K562 (cell line): Measurements from ENCODE around the gene SOX18. TPM values are rescaled to one million over a fixed set of nuclear protein-coding genes. Genes with fewer than 3 reads are reported as not detected.

Experiments
- ADNP ChIP-seq: fragments of 200-800 bp; sonication (Bioruptor generic); IDR thresholded peaks from 2 replicates; pipeline ENCODE4 v1.6.1; 2016; ENCODE audit warnings: missing genetic modification characterization, missing compliant biosample characterization
- ARID2 ChIP-seq: fragments of 450-650 bp; IDR thresholded peaks from 2 replicates; pipeline ENCODE4 v1.6.1; 2017; ENCODE audit warnings: antibody characterized with exemption, mild to moderate bottlenecking
- ATF6 ChIP-seq: sonication (generic); formaldehyde crosslinking; IDR thresholded peaks from 2 replicates; pipeline ENCODE4 v1.4.0; 2020; ENCODE audit warnings: mild to moderate bottlenecking, missing genetic modification reagents
- CCAR2 ChIP-seq: fragments of 200-400 bp; formaldehyde crosslinking; IDR thresholded peaks from 2 replicates; pipeline ENCODE4 v1.6.1; 2017; ENCODE audit warnings: mild to moderate bottlenecking, low read depth, low read length
- EZH2 ChIP-seq: IDR thresholded peaks from 2 replicates; pipeline ENCODE4 v1.6.1; 2012; ENCODE audit warnings: low read depth, mild to moderate bottlenecking, inconsistent platforms, low read length, borderline replicate concordance
- ID3 ChIP-seq, 2 experiments: fragments of 250-450 bp in 1 of 2; fragments of 450-650 bp in 1 of 2; sonication (Bioruptor Pico) in 1 of 2; IDR thresholded peaks; 2 replicates each; pipeline versions ENCODE4 v1.6.1 to v1.8.0; 2016 to 2021; ENCODE audit warnings: mild to moderate bottlenecking in 2 of 2, moderate library complexity in 2 of 2, missing compliant biosample characterization in 1 of 2, missing genetic modification characterization in 1 of 2
- MEF2D ChIP-seq: conservative IDR thresholded peaks from 2 replicates; pipeline ENCODE4 v1.6.1; 2016; ENCODE audit warnings: low read depth, missing genetic modification characterization, missing compliant biosample characterization
- NCOR1 ChIP-seq: fragments of 450-650 bp; IDR thresholded peaks from 2 replicates; pipeline ENCODE4 v1.6.1; 2016; ENCODE audit warnings: mild to moderate bottlenecking, moderate library complexity
- PHF20 ChIP-seq: fragments of 450-650 bp; IDR thresholded peaks from 2 replicates; pipeline ENCODE4 v1.6.1; 2018; ENCODE audit not compliant: partially characterized antibody
- RBM14 ChIP-seq: fragments of 200-400 bp; formaldehyde crosslinking; IDR thresholded peaks from 2 replicates; pipeline ENCODE4 v1.6.1; 2018; ENCODE audit warnings: low read depth, mild to moderate bottlenecking, low read length, moderate library complexity, borderline replicate concordance; ENCODE audit not compliant: insufficient read depth
- RBM15 ChIP-seq: fragments of 200-400 bp; formaldehyde crosslinking; IDR thresholded peaks from 2 replicates; pipeline ENCODE4 v1.6.1; 2018; ENCODE audit warnings: mild to moderate bottlenecking, low read length, moderate library complexity; ENCODE audit not compliant: insufficient read depth
- RFX1 ChIP-seq: fragments of 450-650 bp; IDR thresholded peaks from 2 replicates; pipeline ENCODE4 v1.6.1; 2016; ENCODE audit warnings: mild to moderate bottlenecking, moderate library complexity
- SMAD2 ChIP-seq: fragments of 150-350 bp; IDR thresholded peaks from 2 replicates; pipeline ENCODE4 v1.6.1; 2014; ENCODE audit warnings: low read depth, mild to moderate bottlenecking, low read length
- SOX6 ChIP-seq: fragments of 450-650 bp; IDR thresholded peaks from 2 replicates; pipeline ENCODE4 v1.6.1; 2014; ENCODE audit warnings: mild to moderate bottlenecking
- TAF9B ChIP-seq: fragments of 450-650 bp; IDR thresholded peaks from 2 replicates; pipeline ENCODE4 v1.6.1; 2018; ENCODE audit warnings: mild to moderate bottlenecking; ENCODE audit not compliant: partially characterized antibody
- USF2 ChIP-seq: sonication (generic); formaldehyde crosslinking; IDR thresholded peaks from 2 replicates; pipeline ENCODE4 v1.5.0; 2020; ENCODE audit warnings: missing genetic modification reagents
- XRCC5 ChIP-seq: fragments of 200-400 bp; formaldehyde crosslinking; IDR thresholded peaks from 2 replicates; pipeline ENCODE4 v1.6.1; 2017; ENCODE audit warnings: low read depth, mild to moderate bottlenecking, low read length
- ZBTB2 ChIP-seq: fragments of 450-650 bp; IDR thresholded peaks from 2 replicates; pipeline ENCODE4 v1.6.1; 2016; ENCODE audit warnings: antibody characterized with exemption
- ZFPM2 ChIP-seq: fragments of 250-450 bp; sonication (Bioruptor Pico); IDR thresholded peaks from 2 replicates; pipeline ENCODE4 v1.5.1; 2022; ENCODE audit warnings: mild to moderate bottlenecking
- ZNF212 ChIP-seq: fragments of 450-650 bp; formaldehyde crosslinking; IDR thresholded peaks from 2 replicates; pipeline ENCODE4 v1.4.0; 2020; ENCODE audit warnings: mild to moderate bottlenecking
- ZNF253 ChIP-seq: fragments of 250-450 bp; sonication (Bioruptor Pico); conservative IDR thresholded peaks from 2 replicates; pipeline ENCODE4 v1.6.1; 2021; ENCODE audit warnings: mild to moderate bottlenecking
- ZNF444 ChIP-seq: fragments of 250-450 bp; sonication (Bioruptor Pico); IDR thresholded peaks from 2 replicates; pipeline ENCODE4 v1.4.0; 2020; ENCODE audit warnings: mild to moderate bottlenecking, moderate library complexity
- ZNF561 ChIP-seq: fragments of 450-650 bp; formaldehyde crosslinking; conservative IDR thresholded peaks from 2 replicates; pipeline ENCODE4 v1.4.0; 2020; ENCODE audit warnings: mild to moderate bottlenecking, moderate library complexity
- polyA plus RNA-seq, 8 experiments: library from polyadenylated mRNA; depleted of rRNA in 4 of 8; stranded (reverse) in 5 of 8; unstranded in 3 of 8; fragments of >200 nt; fragmentation: Nextera tagmentation in 2 of 8; fragmentation: Illumina TruSeq in 1 of 8; extraction: Ambion mirVana in 2 of 8; extraction: Trizol in 1 of 8; gene quantifications; 2 replicates each; pipeline versions ENCODE4 v1.2.1 to v1.2.3, GENCODE V29; 2011 to 2014; ENCODE audit warnings: inconsistent platforms in 1 of 8, missing spikeins in 1 of 8
- total RNA-seq, 7 experiments: library from RNA; depleted of rRNA in 6 of 7; stranded (reverse); fragments of >200 nt in 6 of 7; fragmentation: Illumina TruSeq in 2 of 7; extraction: Trizol in 2 of 7; gene quantifications; 2 replicates each; pipeline versions ENCODE4 v1.2.1 to v1.2.3, GENCODE V29; 2011 to 2021; ENCODE audit warnings: low replicate concordance in 1 of 7

The SOX18 gene
- total and polyA plus RNA-seq, 9 of the 15 experiments (the other 6 are each of a cell fraction or from before 2014, with no cell fraction given), result 0.15 to 19.8 (median 0.33) TPM

GRCh38 chr20:64079273-64080012, 30.0 kb upstream of the SOX18 start, which contains the start of gene RGS19 (continued):
- peak; percentile 83; the same call in 1 of the 2 replicates for TF ChIP-seq ZNF444 (CRISPR knock-in tag)
- no peak; the same call in 1 of the 2 replicates for TF ChIP-seq ADNP
- no peak for TF ChIP-seq ID3 (CRISPR knock-in tag; IDR thresholded peaks at IDR 0.05)
- TF ChIP-seq ID3 (tag; IDR thresholded peaks at IDR 0.05), result no peak
- no peak for TF ChIP-seq TAF9B
- TF ChIP-seq USF2 (CRISPR knock-in tag), result no peak
- TF ChIP-seq RFX1, result no peak
- TF ChIP-seq ZBTB2, result 0 out of 2 replicates have a peak, but pooled peaks have one; percentile 48
- no peak for TF ChIP-seq NCOR1
- no peak for TF ChIP-seq XRCC5
- no peak for TF ChIP-seq MEF2D
- TF ChIP-seq RBM14, result no peak
- TF ChIP-seq ZNF561 (CRISPR knock-in tag), result no peak
- TF ChIP-seq PHF20, result no peak
- TF ChIP-seq ARID2, result no peak
- TF ChIP-seq SOX6, result peak; percentile 45; the same call in 1 of the 2 replicates
- no peak for TF ChIP-seq RBM15
- no peak for TF ChIP-seq SMAD2
- no peak for TF ChIP-seq ZNF253
- TF ChIP-seq CCAR2, result no peak
- no peak for TF ChIP-seq ATF6 (CRISPR knock-in tag)
- TF ChIP-seq EZH2, result no peak
- no peak for TF ChIP-seq ZFPM2
- TF ChIP-seq ZNF212 (CRISPR knock-in tag), result no peak
